Fibroblast of the aortic adventitia (primary cell): ENCODE measurements around the gene MYL10. TPM values are rescaled to one million over a fixed set of nuclear protein-coding genes. Genes with fewer than 3 reads are reported as not detected.
"Not testable (repeated sequence)": the region's sequence is repeated elsewhere in the genome, so short reads cannot be mapped to it uniquely, and the experiment has no call there.

Experiments used
- DNase-seq: peaks from one replicate; pipeline ENCODE4 v3.0.0-alpha.2; 2010; ENCODE audit warnings: low read depth
- H3K4me3 ChIP-seq: 2 replicates; pipeline ENCODE4 v1.5.1; 2011; ENCODE audit warnings: low read depth, mild to moderate bottlenecking, control low read depth, low read length, moderate library complexity
- total RNA-seq: library from RNA; depleted of rRNA; stranded (reverse); fragments of >200 nt; gene quantifications from 2 replicates; pipeline ENCODE4 v1.2.3, GENCODE V29; 2012; ENCODE audit warnings: low replicate concordance
- TF ChIP-seq, protein P1 (sequence below): IDR thresholded peaks from 2 replicates; pipeline ENCODE4 v1.5.1; 2011; ENCODE audit warnings: mild to moderate bottlenecking, low read length, control low read depth, inconsistent platforms; ENCODE audit not compliant: insufficient read depth

The MYL10 gene
- total RNA-seq, 1 donor, result not detected

DNA sequence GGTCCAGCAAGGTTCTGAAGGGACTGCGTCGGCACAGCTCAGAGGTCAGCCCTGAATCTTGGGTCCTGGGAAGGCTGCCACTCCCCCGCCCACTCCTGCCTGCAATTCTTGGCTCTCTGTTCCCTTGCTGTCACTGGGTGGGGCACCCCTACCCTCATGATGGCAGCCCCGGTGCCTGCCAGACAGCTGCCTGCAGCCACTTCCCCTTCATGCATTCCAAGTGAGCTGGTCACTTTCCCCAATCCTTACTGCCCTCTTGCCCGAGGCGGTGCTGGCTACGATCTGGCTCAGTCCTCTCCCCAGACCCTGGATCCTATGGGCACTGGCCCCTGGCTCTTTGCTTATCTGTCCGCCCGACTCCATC, 14.2 kb downstream of the MYL10 start:
- no peak overlapping the region for H3K4me3 ChIP-seq
- TF ChIP-seq, protein P1, sequence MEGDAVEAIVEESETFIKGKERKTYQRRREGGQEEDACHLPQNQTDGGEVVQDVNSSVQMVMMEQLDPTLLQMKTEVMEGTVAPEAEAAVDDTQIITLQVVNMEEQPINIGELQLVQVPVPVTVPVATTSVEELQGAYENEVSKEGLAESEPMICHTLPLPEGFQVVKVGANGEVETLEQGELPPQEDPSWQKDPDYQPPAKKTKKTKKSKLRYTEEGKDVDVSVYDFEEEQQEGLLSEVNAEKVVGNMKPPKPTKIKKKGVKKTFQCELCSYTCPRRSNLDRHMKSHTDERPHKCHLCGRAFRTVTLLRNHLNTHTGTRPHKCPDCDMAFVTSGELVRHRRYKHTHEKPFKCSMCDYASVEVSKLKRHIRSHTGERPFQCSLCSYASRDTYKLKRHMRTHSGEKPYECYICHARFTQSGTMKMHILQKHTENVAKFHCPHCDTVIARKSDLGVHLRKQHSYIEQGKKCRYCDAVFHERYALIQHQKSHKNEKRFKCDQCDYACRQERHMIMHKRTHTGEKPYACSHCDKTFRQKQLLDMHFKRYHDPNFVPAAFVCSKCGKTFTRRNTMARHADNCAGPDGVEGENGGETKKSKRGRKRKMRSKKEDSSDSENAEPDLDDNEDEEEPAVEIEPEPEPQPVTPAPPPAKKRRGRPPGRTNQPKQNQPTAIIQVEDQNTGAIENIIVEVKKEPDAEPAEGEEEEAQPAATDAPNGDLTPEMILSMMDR, result no peak
- DNase-seq, result peak; percentile 11

DNA sequence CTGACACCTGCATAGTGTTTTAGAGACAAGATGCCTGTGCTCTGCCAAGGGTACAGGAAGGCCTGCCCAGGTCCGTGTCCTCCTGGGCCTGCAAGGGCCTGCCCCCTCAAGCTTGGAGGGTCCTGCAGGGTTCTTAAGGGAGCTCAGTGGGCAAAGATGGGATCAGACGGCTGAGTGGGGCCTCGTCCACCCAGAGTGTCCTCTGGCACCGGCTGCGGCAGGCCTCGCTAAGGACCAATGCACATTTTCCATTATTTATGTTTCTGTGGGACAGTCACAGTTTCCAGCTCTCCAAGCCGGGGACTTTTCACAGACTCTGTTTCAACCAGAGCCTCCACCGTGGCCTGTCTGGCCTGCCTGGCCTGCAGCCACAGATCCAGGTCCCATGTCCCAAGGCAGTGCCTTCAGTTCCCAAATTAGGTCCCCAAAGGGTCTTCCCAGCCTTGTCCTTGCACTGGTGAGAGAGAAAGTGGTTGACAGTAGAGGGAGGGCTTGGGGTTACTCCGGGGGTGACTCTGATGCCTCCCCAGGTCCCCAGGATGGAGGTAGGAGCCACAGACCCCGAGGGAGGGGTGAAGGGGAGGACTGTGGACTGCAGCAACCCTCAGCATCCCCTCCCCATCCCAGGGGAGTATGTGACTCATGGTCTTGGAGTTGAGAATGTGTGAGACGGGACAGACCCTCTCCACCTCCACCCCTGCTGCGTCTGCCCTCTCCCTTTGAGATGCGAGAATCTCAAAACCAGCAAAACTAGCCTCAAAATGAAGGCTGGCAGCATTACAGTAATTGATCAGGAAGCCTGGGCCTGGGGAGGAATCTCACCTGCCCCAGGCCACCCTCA, 14.8 kb downstream of the MYL10 start:
- H3K4me3 ChIP-seq, result no peak overlapping the region
- DNase-seq, result peak; percentile 10
- TF ChIP-seq, protein P1, result no peak

DNA sequence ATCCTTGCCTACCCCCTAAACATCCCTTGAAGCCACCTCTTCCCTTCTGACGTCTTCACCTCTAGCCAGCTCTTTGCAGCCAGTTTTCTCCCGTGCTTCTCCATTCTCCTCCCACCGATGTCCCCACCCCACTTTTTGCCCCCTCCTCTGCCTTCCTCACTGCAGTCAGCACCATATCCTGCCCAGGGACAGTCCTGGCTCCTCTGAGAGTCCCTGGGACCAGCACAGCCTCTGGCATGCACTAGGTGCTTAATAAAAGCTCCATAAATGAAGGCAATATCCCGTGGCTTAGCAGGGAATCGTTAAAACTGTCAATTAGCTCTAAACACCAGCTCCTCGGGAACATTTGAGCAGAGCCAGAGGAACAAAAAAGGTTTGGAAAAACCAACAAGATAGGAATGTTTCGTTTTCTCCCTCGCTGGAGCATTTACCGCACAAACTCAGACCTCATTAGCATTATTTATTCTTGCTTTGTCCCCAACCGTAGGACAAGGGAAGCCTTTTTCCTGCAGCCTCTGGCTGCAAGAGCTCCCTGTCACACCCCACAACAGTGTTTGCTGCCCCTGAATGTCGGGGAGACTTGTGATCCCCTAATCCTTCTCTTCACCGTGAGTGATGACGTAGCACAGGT, 16.1 kb downstream of the MYL10 start:
- DNase-seq, result no peak
- TF ChIP-seq, protein P1, result no peak
- H3K4me3 ChIP-seq, result no peak overlapping the region

DNA sequence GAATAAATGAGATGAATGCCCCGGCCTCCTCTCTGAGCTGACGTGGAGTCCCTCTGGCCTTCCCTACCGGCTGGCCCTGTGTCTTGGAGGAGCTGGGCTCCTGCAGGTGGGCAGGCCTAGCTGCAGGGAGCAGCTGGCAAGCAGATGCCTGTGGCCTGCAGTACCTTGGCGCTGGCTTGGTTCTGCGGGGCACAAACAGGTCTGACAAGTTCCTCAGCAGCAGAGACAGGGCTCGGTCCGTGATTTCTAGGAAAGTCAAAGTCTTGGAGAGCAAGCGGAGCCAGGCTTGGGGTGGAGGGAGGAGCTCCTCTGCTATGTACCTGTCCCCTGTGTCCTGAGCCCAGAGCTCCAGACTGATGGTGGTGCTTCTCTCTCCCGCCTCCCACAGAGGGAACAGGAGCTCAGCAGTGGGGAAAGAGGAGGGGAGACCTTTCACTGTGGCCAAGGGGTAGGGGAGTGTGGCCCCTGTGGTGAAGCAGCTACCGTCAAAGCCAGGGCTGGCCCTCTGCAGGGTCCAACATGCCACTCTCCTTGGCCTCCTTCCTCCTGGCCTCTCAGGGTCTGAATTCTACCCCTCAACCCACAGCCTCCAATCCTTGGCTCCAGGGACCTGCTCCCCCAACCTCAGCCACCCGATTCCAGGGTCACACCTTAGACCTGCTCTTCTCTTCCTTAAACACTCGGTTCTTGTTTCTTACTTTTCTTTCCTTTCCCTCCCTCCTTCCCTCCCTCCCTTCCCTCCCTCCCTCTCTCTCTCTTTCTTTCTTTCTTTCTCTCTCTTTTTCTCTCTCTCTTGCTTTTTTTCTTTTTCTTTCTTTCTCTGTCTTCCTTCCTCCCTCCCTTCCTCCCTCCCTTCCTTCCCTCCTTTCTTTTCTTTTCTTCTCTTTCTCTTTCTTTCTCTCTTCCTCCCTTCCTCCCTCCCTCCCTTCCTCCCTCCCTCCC, 20.1 kb downstream of the MYL10 start:
- no peak overlapping the region for H3K4me3 ChIP-seq
- TF ChIP-seq, protein P1, result no peak
- DNase-seq, result no peak

DNA sequence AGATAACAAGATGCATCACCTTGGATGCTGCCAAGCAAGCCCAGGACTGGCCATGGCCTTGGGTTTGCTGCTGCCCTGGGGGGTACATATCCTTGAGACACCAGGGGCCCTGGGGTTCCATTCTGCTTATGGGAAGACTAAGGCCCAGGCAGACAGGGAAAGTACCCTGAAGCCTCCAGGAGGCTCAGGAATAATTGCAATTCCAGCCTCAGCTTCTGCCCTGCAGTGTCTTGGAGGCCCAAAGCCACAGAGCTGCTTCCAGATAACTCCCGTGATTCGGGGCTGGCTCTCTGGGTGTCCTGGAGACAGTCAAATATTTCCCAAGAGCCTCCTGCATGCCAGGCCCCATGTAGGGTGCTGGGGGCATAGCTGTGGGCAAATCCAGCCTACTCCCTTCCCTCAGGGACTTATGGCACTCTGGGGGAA, 22.6 kb downstream of the MYL10 start:
- DNase-seq, result no peak
- H3K4me3 ChIP-seq, result no peak overlapping the region
- TF ChIP-seq, protein P1, result no peak

DNA sequence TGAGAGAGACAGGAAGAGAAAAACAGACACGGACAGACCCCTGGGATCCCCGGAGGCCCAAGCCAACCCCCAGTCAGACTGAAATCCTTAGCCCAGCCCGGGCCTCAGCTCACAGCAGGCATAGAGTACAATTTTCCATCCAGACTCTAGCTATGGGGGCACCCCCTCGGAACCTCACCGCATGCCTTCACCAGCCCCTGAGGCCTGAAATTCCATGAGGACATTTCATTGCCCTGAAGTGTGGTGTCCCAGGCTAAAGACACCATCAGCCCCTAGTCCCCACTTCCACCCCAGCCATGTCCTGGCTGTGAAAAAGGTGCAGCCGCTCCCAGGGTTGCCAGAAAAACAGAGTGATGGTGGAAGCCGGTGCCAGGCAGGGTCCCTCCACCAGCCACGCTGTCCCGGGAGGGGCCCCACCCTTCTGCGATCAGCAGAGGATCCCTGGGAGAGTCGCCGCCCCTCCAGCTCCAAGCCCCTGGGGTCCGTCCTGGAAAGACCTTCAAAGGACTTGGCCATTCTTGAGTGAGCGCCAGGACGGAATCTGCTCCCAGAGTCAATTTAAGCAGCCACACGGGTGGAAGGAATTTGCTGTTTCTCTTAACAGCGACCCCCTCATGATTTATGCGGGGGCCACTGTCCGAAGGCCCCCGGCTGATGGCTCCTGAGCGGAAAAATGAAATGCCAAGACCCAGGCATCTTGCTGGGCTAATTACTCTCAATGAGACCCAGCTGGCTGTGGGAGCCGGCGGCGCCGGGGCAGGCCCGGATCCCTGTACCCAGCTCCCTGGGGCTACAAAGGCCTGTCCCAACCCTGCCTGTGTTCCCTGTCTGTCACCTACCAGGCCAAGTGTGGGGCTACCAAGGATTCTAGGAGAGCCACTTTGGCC, 23.2 kb downstream of the MYL10 start:
- H3K4me3 ChIP-seq, result no peak overlapping the region
- TF ChIP-seq, protein P1, result no peak
- no peak for DNase-seq

DNA sequence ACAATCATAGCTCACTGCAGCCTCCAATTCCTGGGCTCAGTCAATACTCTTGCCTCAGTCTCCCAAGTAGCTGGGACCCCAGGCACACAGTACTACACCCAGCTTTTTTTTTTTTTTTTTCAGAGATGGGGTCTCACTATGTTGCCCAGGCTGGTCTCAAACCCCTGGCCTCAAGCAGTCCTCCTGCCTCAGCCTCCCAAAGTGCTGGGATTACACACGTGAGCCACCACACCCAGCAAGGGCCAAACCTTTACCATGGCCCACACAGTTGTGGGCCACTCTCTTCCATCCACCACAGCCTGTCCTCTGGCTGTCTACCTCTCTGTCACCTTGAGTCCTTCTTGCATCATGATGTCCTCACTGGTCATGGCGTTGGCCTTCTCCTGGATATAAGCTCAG, 24.2 kb downstream of the MYL10 start:
- DNase-seq, H3K4me3 ChIP-seq: not testable (repeated sequence)
